NB4 (cell line): ENCODE results near the gene ZDHHC9.

Source experiments
- TF ChIP-seq, protein P1 (sequence below): IDR thresholded peaks from one replicate; pipeline ENCODE4 v1.5.1; 2012; ENCODE audit warnings: low read depth, low read length
- TF ChIP-seq, protein P2 (sequence below): IDR thresholded peaks from 2 replicates; pipeline ENCODE4 v1.6.1; 2011; ENCODE audit warnings: low read depth, low read length

DNA sequence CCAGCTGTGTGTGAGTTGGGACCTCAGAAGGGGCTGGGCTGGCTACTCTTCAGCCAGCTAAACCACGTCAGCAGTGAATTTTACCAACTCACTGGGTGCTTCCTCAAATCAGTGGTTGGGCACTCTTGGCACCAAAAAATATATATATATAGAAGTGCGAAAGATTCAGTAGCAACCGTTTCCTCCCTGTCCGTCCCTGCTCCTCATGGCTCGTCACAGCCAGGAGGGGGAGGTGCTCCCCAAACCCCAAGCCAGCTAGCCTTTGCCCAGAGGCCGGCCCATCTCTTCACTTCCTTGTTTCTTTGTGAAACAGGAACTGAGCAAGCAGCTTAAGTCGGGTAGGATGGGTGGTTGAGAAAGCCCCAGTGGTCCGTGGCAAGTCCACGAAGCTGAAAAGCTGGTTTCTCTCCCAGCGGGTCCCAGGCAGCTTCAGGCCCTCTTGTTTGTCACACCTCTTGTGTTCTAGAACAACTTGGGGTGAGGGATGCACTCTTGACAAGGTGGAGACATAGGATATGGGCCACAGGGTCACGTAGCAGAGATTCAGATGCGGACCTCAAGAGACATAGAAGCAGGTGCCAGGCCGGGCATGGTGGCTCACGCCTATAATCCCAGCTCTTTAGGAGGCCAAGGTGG, 70.8 kb downstream of the ZDHHC9 start:
- TF ChIP-seq, protein P1, sequence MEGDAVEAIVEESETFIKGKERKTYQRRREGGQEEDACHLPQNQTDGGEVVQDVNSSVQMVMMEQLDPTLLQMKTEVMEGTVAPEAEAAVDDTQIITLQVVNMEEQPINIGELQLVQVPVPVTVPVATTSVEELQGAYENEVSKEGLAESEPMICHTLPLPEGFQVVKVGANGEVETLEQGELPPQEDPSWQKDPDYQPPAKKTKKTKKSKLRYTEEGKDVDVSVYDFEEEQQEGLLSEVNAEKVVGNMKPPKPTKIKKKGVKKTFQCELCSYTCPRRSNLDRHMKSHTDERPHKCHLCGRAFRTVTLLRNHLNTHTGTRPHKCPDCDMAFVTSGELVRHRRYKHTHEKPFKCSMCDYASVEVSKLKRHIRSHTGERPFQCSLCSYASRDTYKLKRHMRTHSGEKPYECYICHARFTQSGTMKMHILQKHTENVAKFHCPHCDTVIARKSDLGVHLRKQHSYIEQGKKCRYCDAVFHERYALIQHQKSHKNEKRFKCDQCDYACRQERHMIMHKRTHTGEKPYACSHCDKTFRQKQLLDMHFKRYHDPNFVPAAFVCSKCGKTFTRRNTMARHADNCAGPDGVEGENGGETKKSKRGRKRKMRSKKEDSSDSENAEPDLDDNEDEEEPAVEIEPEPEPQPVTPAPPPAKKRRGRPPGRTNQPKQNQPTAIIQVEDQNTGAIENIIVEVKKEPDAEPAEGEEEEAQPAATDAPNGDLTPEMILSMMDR, result no peak
- TF ChIP-seq, protein P2, sequence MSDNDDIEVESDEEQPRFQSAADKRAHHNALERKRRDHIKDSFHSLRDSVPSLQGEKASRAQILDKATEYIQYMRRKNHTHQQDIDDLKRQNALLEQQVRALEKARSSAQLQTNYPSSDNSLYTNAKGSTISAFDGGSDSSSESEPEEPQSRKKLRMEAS, result peak; percentile 53
